Neural cell (in vitro differentiated cells): Measurements from ENCODE around the gene ANGPT4. TPM values are rescaled to one million over a fixed set of nuclear protein-coding genes. Genes with fewer than 3 reads are reported as not detected.
A peak's percentile ranks its signal among the peaks of the same experiment; 100 is the strongest.

Source experiments
- H2AFZ ChIP-seq: fragments of 200-600, 300-800 bp; sonication (generic), shearing (Covaris generic); 2 replicates; pipeline ENCODE4 v1.6.0; 2014; ENCODE audit warnings: low read depth, mild to moderate bottlenecking, antibody characterized with exemption, low read length, moderate library complexity
- H3F3A ChIP-seq: fragments of 200-600 bp; shearing (Covaris generic); 2 replicates; pipeline ENCODE4 v1.6.1; 2016; ENCODE audit warnings: mild to moderate bottlenecking, moderate library complexity, mixed read lengths, antibody characterized with exemption, low read length; ENCODE audit not compliant: insufficient read depth, poor library complexity, severe bottlenecking
- H3K27ac ChIP-seq: fragments of 200-600, 300-800 bp; sonication (generic), shearing (Covaris generic); 2 replicates; pipeline ENCODE4 v1.5.1; 2014; ENCODE audit warnings: mild to moderate bottlenecking, low read length, moderate library complexity
- H3K27me3 ChIP-seq: fragments of 300-800, 200-600 bp; sonication (generic), shearing (Covaris generic); 2 replicates; pipeline ENCODE4 v1.6.0; 2014; ENCODE audit warnings: mild to moderate bottlenecking, low read depth, low read length, moderate library complexity; ENCODE audit not compliant: insufficient read depth
- H3K36me3 ChIP-seq: fragments of 300-800, 200-600 bp; sonication (generic), shearing (Covaris generic); 2 replicates; pipeline ENCODE4 v1.5.1; 2014; ENCODE audit warnings: mild to moderate bottlenecking, antibody characterized with exemption, low read length, moderate library complexity; ENCODE audit not compliant: insufficient read depth
- H3K4me2 ChIP-seq: fragments of 300-800, 200-600 bp; sonication (generic), shearing (Covaris generic); 2 replicates; pipeline ENCODE4 v1.6.0; 2014; ENCODE audit warnings: mild to moderate bottlenecking, low read length
- H3K4me3 ChIP-seq: fragments of 300-800, 200-600 bp; sonication (generic), shearing (Covaris generic); 2 replicates; pipeline ENCODE4 v1.5.1; 2014; ENCODE audit warnings: mild to moderate bottlenecking, low read length, moderate library complexity
- H3K79me2 ChIP-seq: fragments of 200-600 bp; shearing (Covaris generic); replicated peaks from 2 replicates; pipeline ENCODE4 v1.6.0; 2014; ENCODE audit warnings: mild to moderate bottlenecking, low read length, moderate library complexity; ENCODE audit not compliant: insufficient read depth
- H3K9ac ChIP-seq: fragments of 300-800, 200-600 bp; sonication (generic), shearing (Covaris generic); 2 replicates; pipeline ENCODE4 v1.6.1; 2016; ENCODE audit warnings: mild to moderate bottlenecking, low read length, mixed read lengths
- H3K9me2 ChIP-seq: fragments of 200-600 bp; shearing (Covaris generic); 2 replicates; pipeline ENCODE4 v1.6.1; 2016; ENCODE audit warnings: mild to moderate bottlenecking, low read length, mixed read lengths; ENCODE audit not compliant: insufficient read depth
- H3K9me3 ChIP-seq: fragments of 200-600, 300-800 bp; sonication (generic), shearing (Covaris generic); 2 replicates; pipeline ENCODE4 v1.6.1; 2016; ENCODE audit warnings: mild to moderate bottlenecking, mixed run types, low read length, moderate library complexity, mixed read lengths
- H4K20me1 ChIP-seq: fragments of 200-600 bp; shearing (Covaris generic); 2 replicates; pipeline ENCODE4 v1.6.1; 2016; ENCODE audit warnings: mild to moderate bottlenecking, mixed run types; ENCODE audit not compliant: insufficient read depth
- CTCF ChIP-seq: fragments of 450-650 bp; IDR thresholded peaks from 2 replicates; pipeline ENCODE4 v1.5.1; 2014; ENCODE audit warnings: antibody characterized with exemption, mild to moderate bottlenecking, moderate library complexity; ENCODE audit not compliant: poor library complexity, severe bottlenecking
- EP300 ChIP-seq: fragments of 450-650 bp; conservative IDR thresholded peaks from 2 replicates; pipeline ENCODE4 v1.6.1; 2014; ENCODE audit warnings: antibody characterized with exemption, mild to moderate bottlenecking, moderate library complexity; ENCODE audit not compliant: poor library complexity, severe bottlenecking
- EZH2 ChIP-seq: fragments of 200-600, 300-800 bp; shearing (Covaris generic), sonication (generic); IDR thresholded peaks from 2 replicates; pipeline ENCODE4 v1.6.1; 2014; ENCODE audit warnings: antibody characterized with exemption, low read length, borderline replicate concordance, mild to moderate bottlenecking; ENCODE audit not compliant: insufficient read depth, poor library complexity, severe bottlenecking
- MXI1 ChIP-seq: fragments of 450-650 bp; conservative IDR thresholded peaks from 2 replicates; pipeline ENCODE4 v1.6.1; 2014; ENCODE audit warnings: antibody characterized with exemption, mild to moderate bottlenecking; ENCODE audit not compliant: poor library complexity, severe bottlenecking
- POLR2AphosphoS5 ChIP-seq: IDR thresholded peaks from 2 replicates; pipeline ENCODE4 v1.6.1; 2012
- RAD21 ChIP-seq: fragments of 450-650 bp; conservative IDR thresholded peaks from 2 replicates; pipeline ENCODE4 v1.6.1; 2014; ENCODE audit warnings: antibody characterized with exemption, mild to moderate bottlenecking, moderate library complexity
- SMC3 ChIP-seq: fragments of 450-650 bp; conservative IDR thresholded peaks from 2 replicates; pipeline ENCODE4 v1.6.1; 2014; ENCODE audit warnings: antibody characterized with exemption, mild to moderate bottlenecking, moderate library complexity; ENCODE audit not compliant: poor library complexity
- TAF1 ChIP-seq: IDR thresholded peaks from 2 replicates; pipeline ENCODE4 v1.6.1; 2012; ENCODE audit warnings: low read depth
- polyA plus RNA-seq: library from polyadenylated mRNA; depleted of rRNA; stranded (reverse); fragments of >200 nt; gene quantifications from 2 replicates; pipeline ENCODE4 v1.2.3, GENCODE V29; 2014
- TF ChIP-seq, protein P1 (sequence below): IDR thresholded peaks from 2 replicates; pipeline ENCODE4 v1.6.1; 2012; ENCODE audit warnings: borderline replicate concordance

The ANGPT4 gene
- polyA plus RNA-seq, 1 donor from 2014 or later = not detected

- TF ChIP-seq POLR2AphosphoS5 = no peak
- TF ChIP-seq EP300 = no peak
- TF ChIP-seq TAF1 = no peak
These were observed 69.9 kb downstream of the ANGPT4 start (continued) for GRCh38 chr20:845941-846893.

DNA sequence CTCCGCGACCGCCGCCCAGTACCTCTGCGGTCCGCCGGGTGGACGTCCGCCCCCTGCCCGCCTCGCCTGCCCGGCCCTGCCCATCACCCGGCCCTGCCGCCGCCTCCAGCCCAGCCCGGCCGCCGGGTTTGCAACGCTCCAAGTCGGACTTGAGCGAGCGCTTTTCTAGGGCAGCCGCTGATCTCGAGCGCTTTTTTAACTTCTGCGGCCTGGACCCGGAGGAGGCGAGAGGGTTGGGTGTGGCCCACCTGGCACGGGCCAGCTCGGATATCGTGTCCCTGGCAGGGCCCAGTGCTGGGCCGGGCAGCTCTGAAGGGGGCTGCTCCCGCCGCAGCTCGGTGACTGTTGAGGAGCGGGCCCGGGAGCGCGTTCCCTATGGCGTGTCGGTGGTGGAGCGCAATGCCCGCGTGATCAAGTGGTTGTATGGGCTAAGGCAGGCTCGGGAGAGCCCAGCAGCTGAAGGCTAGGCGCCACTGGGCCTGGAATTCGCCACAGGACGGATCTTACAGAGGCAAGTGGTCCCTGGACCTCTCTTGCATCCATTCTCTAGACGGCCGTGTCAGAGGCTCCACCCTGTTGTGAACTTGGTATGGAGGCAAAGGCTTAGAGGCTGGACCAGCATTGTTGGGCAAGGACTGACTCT lies 70.8 kb downstream of the ANGPT4 start:
- Histone ChIP-seq H3K9ac (peak overlapping the region; percentile 97), H2AFZ (peak overlapping the region; percentile 93), H3K4me2 (peak overlapping the region; percentile 36)

DNA sequence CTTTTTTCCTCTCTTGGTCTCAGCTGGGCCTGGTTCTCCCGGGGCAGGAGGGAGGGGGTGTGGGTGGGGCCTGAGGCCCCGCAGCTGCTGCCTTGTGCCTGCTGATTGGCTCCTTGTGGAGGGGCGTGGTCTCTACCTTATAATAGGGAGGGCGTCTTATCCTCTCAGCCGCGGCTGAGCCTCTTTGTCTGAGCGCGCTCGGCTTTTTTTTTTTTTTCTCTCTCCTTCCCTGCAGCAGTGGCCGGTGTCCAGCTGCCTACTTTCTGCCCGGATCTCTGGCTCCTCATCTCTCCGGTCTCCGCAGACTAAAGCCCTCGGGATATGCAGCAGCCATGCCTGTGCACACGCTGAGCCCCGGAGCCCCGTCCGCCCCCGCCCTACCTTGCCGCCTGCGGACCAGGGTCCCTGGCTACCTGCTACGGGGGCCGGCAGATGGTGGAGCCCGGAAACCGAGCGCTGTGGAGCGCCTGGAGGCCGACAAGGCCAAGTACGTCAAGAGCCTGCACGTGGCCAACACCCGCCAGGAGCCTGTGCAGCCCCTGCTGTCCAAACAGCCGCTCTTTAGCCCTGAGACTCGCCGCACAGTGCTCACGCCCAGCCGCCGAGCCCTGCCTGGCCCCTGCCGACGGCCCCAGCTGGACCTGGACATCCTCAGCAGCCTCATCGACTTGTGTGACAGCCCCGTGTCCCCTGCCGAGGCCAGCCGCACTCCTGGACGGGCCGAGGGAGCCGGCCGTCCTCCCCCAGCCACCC lies 71.5 kb downstream of the ANGPT4 start:
- Histone ChIP-seq H3K27ac (peak overlapping the region; percentile 84), H3K27me3 (peaks cover 37% of the 10 kb centered on the region), H3K36me3 (no peaks in the 10 kb centered on the region), H3K9me2 (no peaks in the 10 kb centered on the region), H3F3A (no peaks in the 10 kb centered on the region), H4K20me1 (no peaks in the 10 kb centered on the region), H2AFZ (peak overlapping the region; percentile 93), H3K9ac (peak overlapping the region; percentile 97), H3K9me3 (no peaks in the 10 kb centered on the region), H3K4me2 (peak overlapping the region; percentile 68), H3K4me3 (peak overlapping the region; percentile 91), H3K79me2 (peaks cover 7% of the 10 kb centered on the region)
- TF ChIP-seq CTCF (no peak), EZH2 (no peak), SMC3 (no peak), RAD21 (peak; percentile 18), TAF1 (peak; percentile 83), MXI1 (peak; percentile 65), EP300 (no peak), POLR2AphosphoS5 (peak; percentile 84)
- TF ChIP-seq, protein P1, sequence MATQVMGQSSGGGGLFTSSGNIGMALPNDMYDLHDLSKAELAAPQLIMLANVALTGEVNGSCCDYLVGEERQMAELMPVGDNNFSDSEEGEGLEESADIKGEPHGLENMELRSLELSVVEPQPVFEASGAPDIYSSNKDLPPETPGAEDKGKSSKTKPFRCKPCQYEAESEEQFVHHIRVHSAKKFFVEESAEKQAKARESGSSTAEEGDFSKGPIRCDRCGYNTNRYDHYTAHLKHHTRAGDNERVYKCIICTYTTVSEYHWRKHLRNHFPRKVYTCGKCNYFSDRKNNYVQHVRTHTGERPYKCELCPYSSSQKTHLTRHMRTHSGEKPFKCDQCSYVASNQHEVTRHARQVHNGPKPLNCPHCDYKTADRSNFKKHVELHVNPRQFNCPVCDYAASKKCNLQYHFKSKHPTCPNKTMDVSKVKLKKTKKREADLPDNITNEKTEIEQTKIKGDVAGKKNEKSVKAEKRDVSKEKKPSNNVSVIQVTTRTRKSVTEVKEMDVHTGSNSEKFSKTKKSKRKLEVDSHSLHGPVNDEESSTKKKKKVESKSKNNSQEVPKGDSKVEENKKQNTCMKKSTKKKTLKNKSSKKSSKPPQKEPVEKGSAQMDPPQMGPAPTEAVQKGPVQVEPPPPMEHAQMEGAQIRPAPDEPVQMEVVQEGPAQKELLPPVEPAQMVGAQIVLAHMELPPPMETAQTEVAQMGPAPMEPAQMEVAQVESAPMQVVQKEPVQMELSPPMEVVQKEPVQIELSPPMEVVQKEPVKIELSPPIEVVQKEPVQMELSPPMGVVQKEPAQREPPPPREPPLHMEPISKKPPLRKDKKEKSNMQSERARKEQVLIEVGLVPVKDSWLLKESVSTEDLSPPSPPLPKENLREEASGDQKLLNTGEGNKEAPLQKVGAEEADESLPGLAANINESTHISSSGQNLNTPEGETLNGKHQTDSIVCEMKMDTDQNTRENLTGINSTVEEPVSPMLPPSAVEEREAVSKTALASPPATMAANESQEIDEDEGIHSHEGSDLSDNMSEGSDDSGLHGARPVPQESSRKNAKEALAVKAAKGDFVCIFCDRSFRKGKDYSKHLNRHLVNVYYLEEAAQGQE = peak; percentile 79

More for the DNA sequence above, 70.8 kb downstream of the ANGPT4 start:
- no peak for TF ChIP-seq CTCF
- Histone ChIP-seq H4K20me1 (no peaks in the 10 kb centered on the region), H3K9me2 (no peaks in the 10 kb centered on the region), H3F3A (no peaks in the 10 kb centered on the region), H3K79me2 (peaks cover 7% of the 10 kb centered on the region), H3K9me3 (no peaks in the 10 kb centered on the region), H3K4me3 (peak overlapping the region; percentile 91), H3K27me3 (peaks cover 34% of the 10 kb centered on the region), H3K36me3 (no peaks in the 10 kb centered on the region), H3K27ac (no peak overlapping the region)
